ENCODE results near the gene PIGT. TPM values are rescaled to one million over a fixed set of nuclear protein-coding genes. Genes with fewer than 3 reads are reported as not detected.

The PIGT gene
- total and polyA plus RNA-seq, 10 donors = 42.5 to 82.8 (median 63.6) TPM

- TF ChIP-seq CTCF (IDR thresholded peaks at IDR 0.05 in 8 of 11, conservative IDR thresholded peaks at IDR 0.05 in 3 of 11) = no peak
- TF ChIP-seq POLR2A (IDR thresholded peaks at IDR 0.05) = no peak
- TF ChIP-seq POLR2AphosphoS5 (IDR thresholded peaks at IDR 0.05) = no peak
- DNase-seq = no peak
Observed at GRCh38 chr20:45395114-45395415, 20.9 kb upstream of the PIGT start.

DNA sequence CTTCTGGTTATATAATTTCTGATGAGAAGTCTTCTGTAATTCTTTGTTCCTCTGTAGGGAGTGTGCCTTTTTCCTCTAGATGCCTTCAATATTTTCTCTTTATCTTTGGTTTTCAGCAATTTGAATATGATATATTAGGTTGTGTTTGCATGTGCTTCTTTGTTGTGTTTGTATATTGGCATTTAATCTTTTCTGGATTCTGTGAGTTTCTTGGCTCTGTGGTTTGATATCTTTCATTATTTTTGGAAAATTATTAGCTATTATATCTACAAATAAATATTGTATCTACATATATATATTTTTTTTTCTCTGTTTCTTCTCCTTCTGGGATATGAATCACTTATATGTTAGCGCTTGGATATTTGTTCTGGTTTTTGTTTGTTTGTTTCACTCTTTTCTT, 16.9 kb upstream of the PIGT start:
- no peak overlapping the region for H3K27ac ChIP-seq
- intact Hi-C loops (cut with DNase I; ENCODE audit: low total_unique reads) = no loop called here
- 94 to 100% (median 97%) methylated on average over 1 of the region's 1 CpG for WGBS, 5 donors
- no peak for DNase-seq
- no peak overlapping the region for H3K4me3 ChIP-seq
- H3K36me3 ChIP-seq = peaks cover 0 to 24% (median 0%) of the 10 kb centered on the region in 6 donors
- TF ChIP-seq CTCF (IDR thresholded peaks at IDR 0.05 in 8 of 11, conservative IDR thresholded peaks at IDR 0.05 in 3 of 11) (no peak), POLR2AphosphoS5 (IDR thresholded peaks at IDR 0.05) (no peak), POLR2A (IDR thresholded peaks at IDR 0.05) (no peak)
- peaks cover 4 to 33% (median 24%) of the 10 kb centered on the region in 8 donors for H3K9me3 ChIP-seq
- no peaks in the 10 kb centered on the region for H3K27me3 ChIP-seq (replicated peaks in 1 of 7)
- H3K4me1 ChIP-seq = no peaks in the 10 kb centered on the region

More at GRCh38 chr20:45395114-45395415, 20.9 kb upstream of the PIGT start:
- 89 to 94% (median 91%) methylated on average over 5 to 7 of the region's 7 CpGs for WGBS, 5 donors
- intact Hi-C loops (cut with DNase I; ENCODE audit: low total_unique reads) = no loop called here
- Histone ChIP-seq H3K36me3 (peaks cover 0 to 14% (median 0%) of the 10 kb centered on the region in 6 donors), H3K4me3 (no peak overlapping the region), H3K27ac (no peak overlapping the region), H3K27me3 (replicated peaks in 1 of 7) (no peaks in the 10 kb centered on the region), H3K4me1 (peaks cover 0 to 6% (median 0%) of the 10 kb centered on the region in 6 donors), H3K9me3 (peaks cover 0 to 13% (median 8%) of the 10 kb centered on the region in 8 donors)

DNA sequence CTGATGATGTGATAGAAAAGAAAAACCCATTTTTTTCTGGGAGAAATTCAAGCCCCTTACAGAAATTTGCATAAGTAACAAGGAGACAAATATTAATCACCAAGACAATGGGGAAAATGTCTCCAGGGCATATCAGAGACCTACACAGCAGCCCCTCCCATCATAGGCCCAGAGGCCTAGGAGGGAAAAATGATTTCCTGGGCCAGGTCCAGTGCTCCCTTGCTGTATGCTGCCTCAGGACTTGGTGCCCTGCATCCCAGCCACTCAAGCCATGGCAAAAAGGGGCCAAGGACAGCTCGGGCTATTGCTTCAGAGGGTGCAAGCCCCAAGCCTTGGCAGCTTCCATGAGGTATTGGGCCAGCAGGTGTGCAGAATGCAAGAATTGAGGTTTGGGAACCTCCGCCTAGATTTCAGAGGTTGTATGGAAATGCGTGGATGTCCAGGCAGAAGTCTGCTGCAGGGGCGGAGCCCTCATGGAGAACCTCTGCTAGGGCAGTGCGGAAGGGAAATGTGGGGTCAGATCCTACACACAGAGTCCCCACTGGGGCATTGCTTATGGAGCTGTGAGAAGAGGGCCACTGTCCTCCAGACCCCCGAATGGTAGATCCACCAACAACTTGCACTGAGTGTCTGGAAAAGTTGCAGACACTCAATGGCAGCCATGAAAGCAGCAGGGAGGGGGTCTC, 15.5 kb upstream of the PIGT start:
- peaks cover 4 to 33% (median 24%) of the 10 kb centered on the region in 8 donors for H3K9me3 ChIP-seq
- H3K4me3 ChIP-seq = no peak overlapping the region
- DNase-seq = no peak
- peaks cover 0 to 13% (median 0%) of the 10 kb centered on the region in 6 donors for H3K36me3 ChIP-seq
- H3K27me3 ChIP-seq (replicated peaks in 1 of 7) = peaks cover 0 to 8% (median under 1%) of the 10 kb centered on the region in 7 donors
- TF ChIP-seq POLR2AphosphoS5 (IDR thresholded peaks at IDR 0.05) = no peak
- no peak for TF ChIP-seq CTCF (IDR thresholded peaks at IDR 0.05 in 8 of 11, conservative IDR thresholded peaks at IDR 0.05 in 3 of 11)
- TF ChIP-seq POLR2A (IDR thresholded peaks at IDR 0.05) = no peak
- peaks cover 0 to 3% (median 3%) of the 10 kb centered on the region in 6 donors for H3K4me1 ChIP-seq
- intact Hi-C loops (cut with DNase I; ENCODE audit: low total_unique reads) = no loop called here
- H3K27ac ChIP-seq = no peak overlapping the region
- 91 to 99% (median 96%) methylated on average over 6 of the region's 6 CpGs for WGBS, 5 donors

- H3K27me3 ChIP-seq (replicated peaks in 1 of 7) = peaks cover 0 to 26% (median 4%) of the 10 kb centered on the region in 7 donors
- H3K36me3 ChIP-seq = peaks cover 0 to 13% (median 0%) of the 10 kb centered on the region in 6 donors
- no peak overlapping the region for H3K27ac ChIP-seq
- no peak for DNase-seq
- WGBS, 5 donors = 93 to 100% (median 96%) methylated on average over 1 of the region's 1 CpG
- intact Hi-C loops (cut with DNase I; ENCODE audit: low total_unique reads) = no loop called here
- peaks cover 2 to 28% (median 22%) of the 10 kb centered on the region in 6 donors for H3K4me1 ChIP-seq
- no peak for TF ChIP-seq POLR2AphosphoS5 (IDR thresholded peaks at IDR 0.05)
- no peak for TF ChIP-seq CTCF (IDR thresholded peaks at IDR 0.05 in 8 of 11, conservative IDR thresholded peaks at IDR 0.05 in 3 of 11)
- TF ChIP-seq POLR2A (IDR thresholded peaks at IDR 0.05) = no peak
- peaks cover 4 to 33% (median 24%) of the 10 kb centered on the region in 8 donors for H3K9me3 ChIP-seq
- H3K4me3 ChIP-seq = no peak overlapping the region
Observed at GRCh38 chr20:45402946-45403345, 13.0 kb upstream of the PIGT start.

Data from spleen (tissue), 11 donors.